Measurements from ENCODE around the gene CXCL3.
A peak's percentile ranks its signal among the peaks of the same experiment; 100 is the strongest.

The CXCL3 gene

DNA sequence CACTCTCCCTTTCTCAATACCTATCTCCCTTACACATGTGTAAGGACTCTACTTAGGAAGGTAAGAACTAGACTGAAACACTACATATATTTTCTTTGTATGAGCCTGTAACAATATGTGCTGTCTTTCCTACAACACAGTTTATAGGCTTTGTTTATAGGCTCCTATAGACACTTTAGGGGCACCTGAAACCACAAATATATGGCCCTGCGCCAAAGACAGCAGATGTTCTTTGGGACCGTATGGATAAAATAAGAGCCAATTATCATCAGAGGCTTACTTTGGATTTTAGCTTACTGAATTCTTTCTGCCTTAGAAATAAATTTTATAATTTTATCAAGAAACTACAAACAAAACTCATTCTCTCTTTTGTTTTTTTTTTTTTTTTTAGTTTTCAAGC, 16.6 kb upstream of the CXCL3 start:
- DNase-seq: no peak

- no peak for DNase-seq
These were observed 16.1 kb upstream of the CXCL3 start for GRCh38 chr4:74054483-74055047.

GRCh38 chr4:74047152-74047551, 8.7 kb upstream of the CXCL3 start:
- no peak for DNase-seq

DNA sequence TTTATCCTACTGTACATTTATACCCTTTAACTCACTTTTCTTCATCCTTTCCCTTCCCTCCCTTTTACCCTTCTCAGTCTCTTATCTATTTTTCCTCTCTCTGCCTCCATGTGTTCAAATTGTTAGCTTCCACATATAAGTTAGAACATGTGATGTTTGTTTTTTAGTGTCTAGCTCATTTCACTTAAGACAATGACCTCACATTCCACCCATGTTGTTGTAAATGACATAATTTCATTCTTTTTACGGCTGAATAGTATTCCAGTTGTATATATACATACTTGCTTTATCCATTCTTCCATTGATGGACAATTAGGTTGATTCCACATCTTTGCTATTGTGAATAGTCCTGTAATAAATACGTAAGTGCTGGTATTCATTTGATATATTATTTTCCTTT, 7.3 kb upstream of the CXCL3 start:
- no peak for DNase-seq

DNA sequence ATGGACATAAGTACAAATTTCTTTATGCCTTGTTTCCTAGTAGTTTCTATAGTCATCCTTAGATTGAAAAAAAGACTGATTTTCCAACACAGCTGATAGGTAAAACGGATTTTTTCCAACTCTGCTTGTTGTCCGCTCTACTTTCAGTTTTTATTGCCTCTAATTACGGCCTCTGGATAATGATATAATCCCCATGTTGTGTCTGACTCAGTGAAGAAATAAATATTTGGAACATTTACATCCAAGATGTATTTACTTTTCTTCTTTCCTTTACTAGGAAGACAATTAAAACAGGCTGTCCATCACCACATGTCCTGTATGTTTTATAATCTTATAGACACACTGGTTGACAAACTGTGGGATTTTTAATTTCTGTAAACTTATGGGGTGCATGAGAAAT, 6.8 kb upstream of the CXCL3 start:
- no peak for DNase-seq

- DNase-seq: no peak
These were observed 6.2 kb upstream of the CXCL3 start for GRCh38 chr4:74044677-74045076.

GRCh38 chr4:74042681-74043080, 4.2 kb upstream of the CXCL3 start:
- DNase-seq: no peak

- no peak for DNase-seq
These were observed 2.9 kb upstream of the CXCL3 start for GRCh38 chr4:74041418-74041817.

GRCh38 chr4:74039315-74039763, 850 bp upstream of the CXCL3 start:
- DNase-seq: no peak

DNA sequence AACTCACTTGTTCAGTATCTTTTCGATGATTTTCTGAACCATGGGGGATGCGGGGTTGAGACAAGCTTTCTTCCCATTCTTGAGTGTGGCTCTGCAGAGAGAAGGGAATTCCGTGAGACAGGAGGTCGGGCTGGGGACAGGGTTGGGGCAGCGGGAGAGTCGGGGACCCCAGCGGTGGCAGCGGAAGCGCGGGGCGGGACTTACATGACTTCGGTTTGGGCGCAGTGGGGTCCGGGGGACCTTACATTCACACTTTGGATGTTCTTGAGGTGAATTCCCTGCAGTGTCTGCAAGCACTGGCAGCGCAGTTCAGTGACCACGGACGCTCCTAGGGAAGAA, 434 bp downstream of the CXCL3 start:
- peak in 1 of 2 experiments; percentile 24 for DNase-seq

DNA sequence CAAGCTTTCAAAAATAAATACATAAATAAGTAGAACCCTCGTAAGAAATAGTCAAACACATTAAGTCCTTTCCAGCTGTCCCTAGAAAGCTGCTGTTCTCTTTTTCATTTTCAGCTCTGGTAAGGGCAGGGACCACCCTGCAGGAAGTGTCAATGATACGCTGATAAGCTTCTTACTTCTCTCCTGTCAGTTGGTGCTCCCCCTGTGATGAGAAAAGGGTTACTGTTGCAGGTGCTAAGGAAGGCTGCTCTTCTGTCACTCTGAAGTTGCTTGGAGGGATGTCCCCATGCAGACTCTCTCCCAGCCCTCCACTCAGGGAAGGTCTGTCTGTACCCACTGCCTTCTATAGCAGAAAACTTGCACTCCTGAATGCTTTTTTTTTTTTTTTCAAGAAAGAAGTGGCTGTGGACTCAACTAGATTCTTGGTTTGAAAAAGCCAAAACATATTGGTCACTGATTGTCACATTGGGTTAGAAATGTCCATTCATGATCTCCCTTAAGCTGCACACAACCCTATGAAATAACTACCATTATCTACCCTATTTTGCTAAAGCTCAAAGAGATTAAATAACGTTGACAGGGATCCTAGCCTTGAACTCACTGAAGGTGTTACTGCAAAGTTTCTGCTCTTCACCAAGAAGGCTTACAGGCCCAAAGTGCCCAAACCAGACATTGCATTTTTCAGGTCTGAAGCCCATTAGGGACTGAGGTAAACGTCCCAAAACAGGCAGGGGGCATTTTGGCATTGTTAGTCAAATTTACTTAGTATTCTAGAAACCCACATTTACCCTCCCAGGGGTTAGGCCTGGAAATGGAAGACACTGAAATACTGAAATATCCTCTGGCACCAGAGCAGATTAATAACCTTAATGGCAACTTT, 1.2 kb downstream of the CXCL3 start:
- DNase-seq: no peak

- no peak for DNase-seq
These were observed 4.8 kb downstream of the CXCL3 start for GRCh38 chr4:74033739-74034138.

- peak; percentile 28 to 30 for DNase-seq
These were observed 6.4 kb downstream of the CXCL3 start for GRCh38 chr4:74032064-74032463.

DNA sequence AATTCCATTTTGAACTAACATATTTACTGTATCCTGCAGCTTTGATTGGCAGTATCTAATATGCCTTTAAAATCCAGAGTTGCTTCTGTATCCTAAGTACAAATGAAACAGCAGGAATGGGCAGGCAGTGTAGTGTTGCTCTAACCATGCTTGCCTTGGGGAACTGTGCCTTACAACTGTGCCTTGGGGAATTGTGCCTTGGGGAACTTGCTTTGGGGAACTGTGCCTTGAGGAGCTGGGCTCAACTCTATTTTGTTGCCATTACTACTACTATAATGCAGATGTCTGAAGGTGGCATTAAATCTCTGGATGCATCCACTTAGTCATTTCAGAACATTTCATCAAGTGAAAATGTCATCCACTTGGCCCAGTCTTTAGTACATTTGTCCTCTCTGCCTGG, 6.9 kb downstream of the CXCL3 start:
- no peak for DNase-seq

DNA sequence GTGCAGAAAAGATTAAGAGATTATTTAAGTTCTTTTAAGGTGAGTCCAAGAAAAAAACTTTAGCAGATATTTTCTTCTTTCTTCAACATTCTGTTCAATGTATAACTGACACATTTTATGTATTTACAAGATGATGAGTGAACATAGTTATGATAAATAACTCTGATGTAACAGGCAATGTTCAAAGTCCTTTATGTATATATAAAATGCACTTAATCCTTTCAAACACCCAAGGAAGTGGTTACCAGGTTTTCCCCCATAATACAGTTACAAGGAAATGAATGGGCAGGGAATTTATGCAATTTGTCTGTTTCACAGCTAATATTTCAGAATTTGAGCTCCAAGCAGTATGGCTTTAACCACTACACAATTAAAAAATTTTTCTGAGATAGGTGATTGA, 8.2 kb downstream of the CXCL3 start:
- DNase-seq: no peak

DNA sequence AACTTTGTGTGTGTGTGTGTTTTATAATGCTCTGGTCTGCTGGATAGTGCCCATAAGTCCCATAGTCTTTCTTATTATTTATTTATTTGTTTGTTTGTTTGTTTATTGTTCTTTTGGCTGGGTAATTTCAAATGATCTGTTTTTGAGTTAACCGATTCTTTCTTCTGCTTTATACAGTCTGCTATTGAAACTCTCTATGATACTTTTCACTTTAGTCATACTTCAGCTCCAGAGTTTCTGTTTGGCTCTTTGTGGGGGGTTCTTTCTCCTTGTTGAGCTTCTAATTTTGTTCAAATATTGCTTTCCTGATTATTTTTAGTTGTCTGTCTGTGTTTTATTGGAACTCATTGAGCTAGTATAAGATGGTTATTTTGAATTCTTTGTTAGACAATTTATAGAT, 10.0 kb downstream of the CXCL3 start:
- DNase-seq: no peak

DNA sequence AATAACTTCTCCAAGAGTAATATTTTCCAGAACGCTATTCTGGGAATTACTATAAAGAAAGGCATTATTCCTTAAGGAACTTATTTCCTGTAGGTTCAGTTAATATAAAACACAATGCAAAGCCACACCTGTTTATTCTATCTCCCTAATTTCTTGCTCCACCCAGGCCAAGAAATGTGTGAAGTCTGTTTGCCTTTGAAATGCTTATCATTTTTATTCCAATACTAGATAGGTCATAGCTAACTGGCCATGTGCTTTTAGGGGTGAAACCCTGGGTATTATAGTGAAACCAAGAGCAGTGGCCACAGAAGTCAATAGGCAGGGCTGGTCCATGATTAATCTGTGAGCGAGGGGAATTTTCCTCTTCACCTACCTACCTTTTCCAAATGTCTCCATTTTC, 14.8 kb downstream of the CXCL3 start:
- no peak for DNase-seq

- DNase-seq: no peak
These were observed 16.9 kb downstream of the CXCL3 start for GRCh38 chr4:74021601-74022000.

DNA sequence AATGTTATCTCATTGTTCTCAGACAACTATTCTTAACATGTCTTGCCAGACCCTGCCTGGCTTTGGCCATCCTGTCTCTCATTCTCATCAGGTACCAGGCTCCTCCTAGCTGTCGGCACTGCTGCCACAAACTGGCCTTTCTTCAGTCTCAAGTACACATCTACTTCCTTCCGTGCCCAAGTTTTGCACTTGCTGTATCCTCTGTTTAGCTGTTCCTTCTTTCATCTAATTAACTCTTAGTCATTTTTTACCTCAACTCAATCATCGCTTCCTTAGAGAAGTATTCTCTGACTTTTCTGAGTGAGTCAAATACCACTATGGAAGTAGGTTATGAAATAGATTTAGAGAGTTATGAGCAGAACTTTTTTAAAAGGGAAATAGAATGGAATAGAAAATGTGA, 19.7 kb downstream of the CXCL3 start:
- no peak for DNase-seq

- DNase-seq: no peak
These were observed 20.4 kb downstream of the CXCL3 start for GRCh38 chr4:74018116-74018515.

DNA sequence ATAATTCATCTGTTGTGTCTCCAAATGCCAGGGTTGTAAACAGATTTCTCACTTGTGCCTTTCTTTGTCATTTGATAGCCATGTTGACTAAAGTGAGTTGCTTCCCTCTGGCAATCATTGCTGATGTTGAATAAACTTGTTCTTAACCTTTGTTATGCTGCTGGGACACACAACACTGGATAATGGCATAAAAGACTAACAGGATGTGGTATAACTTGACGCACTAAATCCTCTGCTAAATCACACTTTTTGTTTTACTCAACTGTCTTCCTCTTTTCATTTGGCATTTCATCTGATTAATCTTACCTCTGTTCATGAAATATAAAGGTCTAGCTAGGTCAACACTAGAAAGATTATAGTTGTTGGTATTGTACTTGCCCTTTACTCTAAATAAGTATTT, 22.4 kb downstream of the CXCL3 start:
- no peak for DNase-seq

- DNase-seq: no peak
These were observed 23.2 kb downstream of the CXCL3 start for GRCh38 chr4:74015126-74015780.

DNA sequence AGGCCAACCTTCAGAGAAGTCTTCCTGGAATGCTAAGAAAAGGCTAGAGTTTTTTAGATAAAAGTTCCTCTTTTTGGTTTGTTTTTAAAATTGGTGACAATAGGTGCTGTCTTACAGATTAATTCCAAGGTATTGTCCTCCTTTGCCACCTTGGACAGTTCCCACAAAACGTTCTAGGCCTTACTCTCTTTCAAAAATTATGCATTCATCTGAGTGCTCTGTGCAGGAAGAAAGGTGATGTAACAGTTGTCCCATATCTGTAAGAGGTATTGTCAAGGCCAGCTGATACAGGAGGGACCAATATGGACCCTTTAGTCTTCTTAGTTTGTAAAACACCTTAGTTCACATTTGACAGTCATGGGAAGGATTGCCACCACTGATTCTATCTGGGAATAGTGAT, 24.2 kb downstream of the CXCL3 start:
- no peak for DNase-seq

DNA sequence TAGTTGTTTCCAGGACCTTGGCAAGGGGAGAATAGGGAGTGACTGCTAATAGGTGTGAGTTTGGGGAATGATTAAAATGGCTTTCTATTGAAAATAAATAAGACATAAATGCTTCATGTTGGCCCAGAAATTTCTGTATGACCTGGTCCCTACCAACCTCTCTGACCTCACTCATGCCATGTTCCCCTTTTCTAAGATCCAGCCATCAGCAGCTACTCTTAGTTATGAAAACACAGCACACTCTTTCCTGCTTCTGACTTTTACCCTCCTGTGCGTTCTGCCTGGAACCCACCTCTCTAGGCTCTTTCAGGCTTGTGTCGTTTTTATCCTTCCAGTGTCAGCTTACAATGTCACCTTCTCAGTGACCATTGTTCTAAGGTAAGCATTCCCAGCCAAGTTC, 25.2 kb downstream of the CXCL3 start:
- no peak for DNase-seq

All from NCI-H526 (cell line).